GM19452 (cell line): ENCODE measurements around the gene HID1.
"Not testable (repeated sequence)": the region's sequence is repeated elsewhere in the genome, so short reads cannot be mapped to it uniquely, and the experiment has no call there.

Source experiments
- ATAC-seq: cut with Tn5 transposase; IDR thresholded peaks from one replicate; pipeline ENCODE4 v1.9.1; 2021; ENCODE audit not compliant: unreplicated experiment

HID1 gene

DNA sequence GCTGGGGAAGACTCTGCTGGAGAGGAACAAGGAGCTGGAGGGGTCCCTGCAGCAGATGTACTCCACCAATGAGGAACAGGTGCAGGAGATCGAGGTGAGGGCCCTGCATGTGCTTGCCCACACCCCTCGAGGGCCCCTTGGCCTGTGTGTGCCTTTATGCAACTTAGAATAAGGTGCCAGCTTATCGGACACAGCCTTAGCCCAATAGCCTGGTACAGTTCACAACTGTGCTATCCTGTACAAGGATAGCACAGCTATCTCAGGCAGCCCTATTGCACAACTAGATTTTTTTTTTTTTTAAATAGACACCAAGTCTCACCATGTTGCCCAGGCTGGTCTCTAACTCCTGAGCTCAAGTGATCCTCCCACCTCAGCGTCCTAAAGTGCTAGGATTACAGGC lies 27.0 kb upstream of the HID1 start:
- ATAC-seq = no peak

DNA sequence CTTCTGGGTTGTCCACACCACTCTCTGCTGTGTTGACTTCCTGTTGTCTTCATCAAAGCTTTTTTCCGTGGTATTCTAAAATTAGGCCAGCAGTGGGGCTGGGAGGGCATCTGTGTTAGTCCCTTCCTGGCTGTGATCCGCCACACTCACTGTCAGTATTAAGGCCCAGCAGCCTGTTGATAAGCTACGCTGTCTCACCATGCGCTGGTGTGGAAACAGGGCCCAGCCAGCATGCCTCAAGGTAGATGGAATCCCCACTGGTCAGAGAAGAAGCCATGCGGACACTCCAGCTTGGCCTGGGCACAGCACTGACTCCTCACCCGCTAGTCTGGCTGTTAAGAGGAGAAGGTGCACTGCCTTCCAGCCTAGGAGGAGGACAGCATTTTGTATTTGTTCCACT lies 26.2 kb upstream of the HID1 start:
- ATAC-seq = no peak

DNA sequence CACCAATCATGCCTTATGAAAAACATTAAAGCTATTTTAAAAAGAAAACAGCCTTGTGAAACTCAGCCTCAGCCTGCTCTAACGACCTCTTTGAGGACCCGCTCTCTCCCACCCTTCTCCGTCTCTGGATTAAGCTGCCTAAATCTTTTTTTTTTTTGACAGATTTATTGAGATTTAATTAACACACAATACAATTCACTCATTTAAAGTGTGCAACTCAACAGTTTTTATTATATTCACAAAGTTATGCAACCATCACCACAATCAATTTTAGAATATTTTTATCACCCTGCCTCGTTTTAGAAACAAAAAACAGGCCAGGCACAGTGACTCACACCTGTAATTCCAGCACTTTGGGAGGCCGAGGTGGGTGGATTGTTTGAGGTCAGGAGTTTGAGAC lies 23.3 kb upstream of the HID1 start:
- no peak for ATAC-seq

DNA sequence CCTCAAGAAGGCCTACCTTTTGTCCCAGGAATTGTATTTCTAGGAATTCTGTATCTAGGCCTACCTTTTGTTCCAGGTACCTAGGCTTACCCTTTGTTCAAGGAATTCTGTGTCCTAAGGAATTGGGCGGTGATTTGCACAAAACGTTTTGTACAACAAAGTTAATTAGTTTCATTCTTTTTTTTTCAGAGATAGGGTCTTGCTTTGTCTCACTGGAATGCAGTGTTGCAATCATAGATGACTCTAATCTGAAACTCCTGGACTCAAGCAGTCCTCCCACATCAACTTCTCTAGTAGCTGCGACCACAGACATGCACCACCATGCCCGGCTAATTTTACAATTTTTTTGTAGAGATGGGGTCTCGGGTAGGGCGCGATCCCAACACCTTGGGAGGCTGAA lies 21.9 kb upstream of the HID1 start:
- ATAC-seq = no peak

DNA sequence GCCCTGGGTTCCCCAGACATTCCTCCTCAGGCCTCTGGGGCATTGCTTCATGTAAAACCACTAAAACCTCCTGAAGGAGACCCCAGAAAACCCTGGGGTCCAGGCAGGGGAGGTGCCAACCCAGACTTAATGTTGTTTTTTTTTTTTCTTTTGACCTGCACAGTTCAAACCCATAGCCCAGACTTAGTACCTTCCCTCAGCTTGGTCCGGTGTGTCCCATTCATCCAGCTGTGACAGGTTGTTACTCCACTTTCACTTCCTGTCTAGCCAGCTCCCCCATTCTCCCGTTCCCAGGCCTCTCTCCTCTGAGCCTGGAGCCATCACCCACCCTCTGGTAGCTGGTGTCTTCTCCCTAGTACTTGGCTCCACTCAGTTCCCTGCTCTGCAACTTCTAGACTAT lies 19.7 kb upstream of the HID1 start:
- ATAC-seq = no peak

DNA sequence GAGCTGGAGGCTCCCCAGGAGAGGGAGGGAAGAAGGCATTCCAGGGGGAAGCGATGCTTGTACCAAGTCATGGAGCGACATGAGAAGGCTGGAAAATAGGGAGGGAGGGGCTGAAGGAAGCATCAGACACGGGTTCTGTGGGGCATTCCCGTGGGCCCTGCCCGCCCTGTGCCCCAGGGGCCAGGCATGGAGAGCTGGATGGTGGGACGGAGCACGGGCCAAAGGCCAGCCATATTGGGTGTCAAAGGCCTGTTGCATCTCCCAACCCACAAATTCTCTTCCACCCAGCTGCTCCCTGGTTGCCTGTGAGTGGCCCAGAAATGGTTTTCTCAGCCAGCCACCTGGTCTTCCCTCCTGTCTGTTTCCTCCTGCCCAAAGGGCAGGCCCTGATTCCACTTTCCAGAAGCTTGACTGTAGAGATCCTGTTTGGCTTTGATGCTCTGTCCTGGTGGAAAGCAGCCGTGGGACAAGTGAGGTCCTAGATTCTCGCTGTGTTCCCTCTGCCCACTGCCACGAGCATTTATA lies 18.1 kb upstream of the HID1 start:
- no peak for ATAC-seq

DNA sequence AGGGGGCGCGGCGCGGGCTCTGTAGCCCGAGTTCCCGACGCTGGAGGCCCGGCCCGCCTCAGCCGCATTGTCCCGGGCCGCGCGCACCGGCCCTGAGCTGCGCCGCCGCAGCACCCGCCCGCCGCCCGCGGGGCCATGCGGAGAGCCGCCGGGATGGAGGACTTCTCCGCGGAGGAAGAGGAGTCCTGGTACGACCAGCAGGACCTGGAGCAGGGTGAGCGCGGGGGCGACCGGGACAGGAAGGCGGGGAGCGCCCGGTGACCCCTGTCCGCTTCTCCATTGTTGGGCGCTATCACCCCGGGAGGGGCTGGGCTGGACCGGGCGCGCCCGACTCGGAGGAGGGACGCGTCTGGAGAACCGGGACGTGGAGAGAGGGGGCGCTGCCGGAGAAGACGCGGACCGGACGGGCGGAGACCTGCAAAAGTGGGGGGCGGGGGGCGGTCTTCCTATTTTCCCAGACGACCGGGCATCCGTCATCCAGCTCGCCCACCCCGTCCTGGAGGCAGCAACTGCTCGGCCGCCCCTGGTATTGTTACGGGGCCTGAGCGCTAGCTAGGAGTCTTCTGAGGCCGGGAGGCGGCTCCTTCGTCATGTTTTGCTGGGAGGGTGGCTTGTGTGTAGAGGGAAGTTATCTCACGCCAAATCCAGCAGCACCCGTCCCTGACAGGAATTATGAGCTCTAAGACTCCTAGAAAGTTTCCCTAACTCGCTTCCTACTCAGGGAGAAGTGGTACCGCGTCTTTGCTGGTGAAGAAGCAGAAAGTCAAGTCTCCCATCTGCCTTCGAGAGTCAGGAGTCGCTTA lies 15.6 kb upstream of the HID1 start:
- peak; percentile 23 for ATAC-seq

DNA sequence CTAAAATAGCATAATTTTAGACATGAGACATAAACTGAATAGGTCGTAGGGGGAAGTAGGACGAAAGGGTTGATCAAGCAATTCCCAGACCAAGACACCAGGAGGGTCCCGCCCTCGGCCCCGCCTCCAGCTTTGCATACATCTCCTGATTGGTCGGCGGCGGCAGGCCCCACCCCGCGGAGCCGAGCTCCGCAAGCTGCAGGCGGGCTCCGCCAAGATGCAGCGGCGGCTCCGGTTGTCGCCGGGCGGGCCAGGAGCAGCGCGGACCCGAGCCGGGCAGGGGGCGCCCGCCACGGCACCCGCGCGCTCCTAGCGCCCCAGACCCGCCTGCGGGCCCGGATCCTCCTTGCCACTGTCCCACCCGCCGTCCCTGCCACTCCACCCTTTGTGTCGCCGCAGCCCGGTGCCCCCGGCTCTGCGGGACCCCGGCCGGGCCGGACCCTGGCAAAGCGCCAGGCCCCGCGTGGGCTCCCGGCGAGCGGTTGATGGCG lies 14.9 kb upstream of the HID1 start, which contains the start of gene CDR2L:
Gene CDR2L, plus strand, starts transcription at position 215 of the 491 bp plus-strand sequence. CDS start 412 bp downstream, outside the sequence.
- peak; percentile 95 for ATAC-seq

DNA sequence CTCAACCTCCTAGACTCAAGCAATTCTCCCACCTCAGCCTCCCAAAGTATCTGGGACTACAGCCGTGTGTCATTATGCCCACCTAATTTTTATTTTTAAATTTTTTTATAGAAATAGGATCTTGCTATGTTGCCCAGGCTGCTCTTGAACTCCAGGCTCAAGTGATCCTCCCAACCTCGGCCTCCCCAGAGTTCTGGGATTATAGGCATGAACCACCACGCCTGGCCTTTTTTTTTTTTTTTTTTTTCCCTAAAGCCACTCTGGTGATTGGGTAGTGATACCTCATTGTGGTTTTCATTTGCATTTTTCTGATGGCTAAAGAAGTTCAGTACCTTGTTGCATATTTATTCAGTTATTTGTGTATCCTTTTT lies 13.6 kb upstream of the HID1 start:
- ATAC-seq = no peak

DNA sequence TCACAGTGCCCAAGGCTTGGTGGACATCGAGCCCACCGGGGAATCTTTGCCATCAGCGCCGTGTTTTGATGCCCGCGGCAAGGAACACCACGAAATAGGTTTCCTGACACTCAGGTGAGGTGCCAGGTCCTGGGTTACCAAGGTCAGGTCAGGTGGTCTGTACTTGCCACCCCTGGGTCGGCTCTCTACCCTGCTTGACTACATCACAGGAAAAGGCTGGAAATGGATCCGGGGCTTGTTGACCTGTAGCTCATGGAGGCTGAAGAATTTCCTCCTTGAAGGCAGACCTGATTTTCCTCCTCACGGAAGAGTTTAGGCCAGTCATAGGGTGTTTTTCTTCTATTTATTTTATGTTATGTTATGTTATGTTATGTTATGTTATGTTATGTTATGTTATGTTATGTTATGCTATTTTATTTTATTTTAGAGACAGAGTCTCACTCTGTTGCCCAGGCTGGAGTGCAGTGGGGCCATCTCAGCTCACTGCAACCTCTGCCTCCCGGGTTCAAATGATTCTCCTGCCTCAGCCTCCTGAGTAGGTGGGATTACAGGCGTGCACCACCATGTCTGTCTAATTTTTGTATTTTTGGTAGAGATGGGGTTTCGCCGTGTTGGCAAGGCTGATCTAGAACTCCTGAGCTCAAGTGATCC lies 10.2 kb upstream of the HID1 start:
- not testable (repeated sequence) for ATAC-seq

DNA sequence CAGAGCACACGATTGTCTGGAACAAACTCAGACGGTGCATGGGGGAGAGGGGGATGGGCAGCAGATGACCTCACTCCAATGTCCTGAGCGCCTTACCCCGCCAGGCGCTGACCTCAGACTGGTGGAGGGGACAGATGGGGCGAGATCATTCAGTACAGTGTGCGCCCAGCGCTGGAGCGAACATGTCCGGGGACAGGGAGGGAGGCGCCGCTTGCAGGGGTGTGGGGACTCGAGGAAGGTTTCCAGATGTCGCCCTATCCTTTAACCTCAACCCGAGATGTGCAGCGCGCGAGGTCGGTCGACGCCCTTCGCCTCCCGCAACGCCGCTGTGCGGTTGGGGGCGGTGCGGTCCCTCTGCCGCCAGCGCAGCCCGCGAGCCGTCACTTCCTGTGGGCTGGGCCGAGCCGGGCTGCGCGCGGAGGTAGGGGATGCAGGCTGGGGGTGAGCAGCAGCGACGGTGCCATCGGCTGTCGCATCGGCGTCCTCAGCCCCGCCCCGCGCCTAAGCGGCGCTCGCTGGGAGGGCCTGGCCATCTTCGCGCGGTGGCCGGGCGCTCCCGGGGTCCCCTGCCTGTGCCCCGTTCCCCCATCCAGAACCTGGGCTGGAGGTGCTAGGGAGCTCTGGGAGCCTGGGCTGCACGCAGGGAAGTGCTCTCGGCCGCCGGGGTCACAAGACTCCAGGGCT lies 9.6 kb upstream of the HID1 start:
- ATAC-seq = peak; percentile 60

DNA sequence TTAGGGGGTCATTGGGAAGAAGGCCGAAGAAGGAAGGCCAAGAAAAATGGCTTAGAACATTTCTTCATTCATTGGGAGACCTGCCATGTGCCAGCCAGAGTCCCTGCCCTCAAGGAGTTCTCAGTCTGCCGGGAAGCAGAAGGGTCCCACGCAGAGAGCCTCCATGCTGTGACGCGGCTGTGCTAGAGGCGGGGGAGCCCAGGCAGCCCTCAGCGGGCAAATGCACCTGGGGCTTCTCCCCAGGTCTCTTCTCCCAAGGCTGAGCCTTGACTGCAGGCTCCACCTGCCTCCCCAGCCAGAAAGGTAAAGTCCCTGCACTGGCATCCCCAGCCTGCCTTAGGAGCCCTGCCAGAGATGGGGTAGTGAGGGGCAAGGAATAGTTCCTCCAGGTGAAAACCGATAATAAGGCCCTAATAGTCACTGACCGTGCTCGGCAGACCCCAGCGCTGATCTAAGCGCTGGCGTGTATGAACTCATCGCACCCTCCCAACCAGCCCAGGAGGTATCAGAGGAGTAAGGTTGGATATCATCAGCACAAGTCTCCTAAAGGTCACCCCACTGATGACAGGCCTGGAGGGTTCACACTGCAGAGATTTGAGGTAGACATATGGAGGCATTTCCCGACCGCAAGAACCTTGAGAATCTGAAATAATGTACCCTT lies 8.9 kb upstream of the HID1 start:
- ATAC-seq = no peak

DNA sequence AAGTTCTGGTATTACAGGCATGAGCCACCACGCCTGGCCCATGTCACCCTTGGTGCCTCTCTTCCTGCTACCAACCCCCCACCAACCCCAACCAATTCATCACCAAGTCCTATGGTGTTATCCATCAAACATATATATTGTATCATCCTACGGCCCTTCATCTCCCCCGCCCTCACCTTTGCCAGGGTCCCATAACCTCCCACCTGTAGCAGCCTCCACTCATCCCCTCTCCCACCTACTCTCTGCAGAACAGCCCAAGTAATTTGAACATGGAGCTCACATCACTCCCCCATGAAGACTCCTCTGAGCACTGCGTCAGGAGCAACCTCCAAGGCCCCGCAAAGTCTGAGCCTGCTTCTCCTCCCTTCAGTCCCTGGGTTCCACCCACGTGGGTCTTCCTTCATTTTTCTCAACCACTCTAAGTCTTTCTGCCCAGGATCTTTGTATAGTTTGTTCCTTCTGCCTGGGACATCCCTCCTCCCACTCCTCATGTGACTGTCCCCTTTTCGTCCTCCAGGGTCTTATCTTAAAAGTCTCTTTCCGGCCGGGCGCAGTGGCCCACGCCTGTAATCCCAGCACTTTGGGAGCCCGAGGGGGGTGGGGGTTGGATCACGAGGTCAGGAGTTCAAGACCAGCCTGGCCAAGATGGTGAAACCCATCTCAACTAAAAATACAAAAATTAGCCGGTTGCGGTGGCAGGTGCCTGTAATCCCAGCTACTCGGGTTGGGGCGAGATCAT lies 7.0 kb upstream of the HID1 start:
- ATAC-seq = no peak

DNA sequence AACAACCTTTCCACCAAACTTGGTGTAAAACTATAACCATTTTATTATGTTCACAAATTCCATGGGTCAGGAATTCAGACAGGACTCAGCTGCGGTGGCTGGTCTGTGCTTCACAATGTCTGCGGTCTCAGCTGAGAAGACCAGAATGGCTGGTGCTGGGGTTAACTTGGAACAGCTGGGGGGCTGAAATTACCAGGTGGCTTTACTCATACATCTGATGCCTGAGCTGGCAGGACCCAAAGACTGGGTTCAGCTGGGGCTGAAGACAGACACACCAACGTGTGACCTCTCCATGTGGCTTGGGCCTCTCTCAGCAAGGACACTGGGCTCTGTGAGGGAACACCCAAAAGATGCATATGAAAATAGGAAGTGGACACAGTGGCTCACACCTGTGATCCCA lies 5.7 kb upstream of the HID1 start:
- ATAC-seq = no peak

DNA sequence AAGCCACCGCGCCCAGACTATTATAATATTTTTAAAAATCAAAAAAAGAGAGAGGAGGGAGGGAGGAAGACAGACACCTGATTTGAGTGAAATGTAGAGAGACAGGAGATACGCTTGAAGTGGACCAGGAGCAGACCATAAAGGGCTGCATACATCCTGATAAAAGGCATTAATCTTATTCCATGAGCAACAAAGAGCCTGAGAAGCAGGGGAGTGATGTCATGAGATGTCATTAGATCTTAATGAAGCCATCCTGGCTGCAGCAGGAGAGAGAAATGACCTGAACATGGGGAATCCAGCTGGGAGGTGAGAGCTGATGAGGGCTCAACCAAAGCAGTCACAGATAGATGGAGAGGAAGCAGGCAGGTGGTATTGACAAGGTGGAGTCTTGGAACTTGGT lies 5.2 kb upstream of the HID1 start:
- no peak for ATAC-seq

DNA sequence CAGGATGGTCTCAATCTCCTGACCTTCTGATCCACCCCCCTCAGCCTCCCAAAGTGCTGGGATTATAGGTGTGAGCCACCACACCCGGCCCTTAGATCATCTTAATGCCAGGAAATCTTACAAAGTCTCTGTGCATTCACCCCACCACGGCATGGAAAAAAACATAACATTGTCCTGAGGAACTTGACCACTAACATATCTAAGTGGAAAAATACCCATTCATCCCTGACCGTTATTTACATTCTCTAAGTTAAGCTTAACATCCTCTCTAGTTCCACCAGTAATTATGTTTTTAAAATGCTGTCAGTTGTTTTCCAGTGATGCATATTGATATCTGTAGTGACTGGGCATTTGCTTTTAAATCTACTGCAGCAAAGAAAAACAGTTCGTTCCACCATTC lies 3.4 kb upstream of the HID1 start:
- ATAC-seq = no peak

DNA sequence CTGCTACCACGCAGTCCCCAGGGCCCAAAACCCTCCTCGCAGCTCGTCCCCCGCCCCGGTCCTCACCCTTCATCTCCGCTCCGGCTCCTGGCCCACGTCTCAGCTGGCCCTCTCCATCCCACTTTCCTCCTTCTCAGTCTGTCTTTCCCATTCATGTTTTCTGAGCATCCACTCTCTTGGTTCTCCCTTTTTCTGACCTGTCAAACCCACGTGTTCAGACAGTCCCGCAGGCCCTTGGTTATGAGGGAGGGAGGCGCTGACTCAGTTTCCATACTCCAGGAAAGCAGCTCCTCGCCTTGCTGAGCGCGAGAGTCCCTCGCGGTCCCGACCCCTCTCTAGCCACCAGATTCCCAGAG lies 392 bp upstream of the HID1 start:
- no peak for ATAC-seq

DNA sequence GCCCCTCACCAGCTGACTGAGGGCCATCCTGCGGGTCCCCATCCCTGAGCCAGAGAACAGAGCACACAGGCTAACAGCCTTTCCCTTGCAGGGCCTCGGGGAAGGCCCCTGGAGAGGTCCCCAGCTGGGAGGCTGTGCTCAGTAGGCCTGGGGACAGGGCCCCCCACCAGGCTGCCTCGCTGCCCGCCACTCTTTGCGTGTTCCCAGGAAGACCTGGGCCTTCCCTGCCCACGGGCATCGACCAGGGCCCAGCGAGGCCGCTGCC lies 785 bp downstream of the HID1 start:
- no peak for ATAC-seq

DNA sequence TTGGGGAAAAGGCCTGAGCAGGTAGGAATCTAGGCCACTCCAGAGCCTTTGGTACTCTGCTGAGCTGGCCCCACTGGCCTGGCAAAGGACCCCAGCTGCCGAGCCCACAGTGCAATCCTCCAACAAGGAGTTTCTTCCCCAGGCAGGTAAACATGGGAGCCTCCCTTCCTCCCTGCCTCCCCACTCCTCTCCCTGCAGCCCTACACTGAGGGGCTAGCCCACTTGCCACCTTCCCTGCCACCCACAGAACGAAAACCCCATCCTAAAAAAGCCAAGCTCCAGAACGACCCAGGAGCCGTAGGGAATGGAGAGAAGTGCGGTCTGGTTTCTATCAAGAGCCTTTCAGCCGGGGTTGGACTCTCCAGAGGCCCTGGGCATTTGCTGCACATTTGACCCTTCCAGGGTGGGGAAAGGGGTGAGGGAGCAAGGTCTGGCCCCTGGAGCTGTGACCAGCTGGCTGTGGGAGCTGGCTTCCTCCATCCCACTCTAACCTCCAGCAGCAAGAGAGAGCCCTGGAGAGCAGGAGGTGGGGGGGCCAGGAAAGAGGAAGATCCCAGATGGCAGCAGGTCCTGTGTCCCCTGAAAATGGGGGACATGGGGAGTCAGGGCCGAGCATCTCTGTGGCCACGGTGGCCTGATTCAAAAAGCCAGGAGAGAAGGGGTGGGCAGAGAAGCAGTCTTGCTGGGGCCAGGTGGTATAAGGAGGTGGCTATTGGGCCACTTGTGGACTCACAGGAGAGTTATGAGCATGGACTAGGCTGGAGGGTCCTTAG lies 1.3 kb downstream of the HID1 start:
- ATAC-seq = no peak

DNA sequence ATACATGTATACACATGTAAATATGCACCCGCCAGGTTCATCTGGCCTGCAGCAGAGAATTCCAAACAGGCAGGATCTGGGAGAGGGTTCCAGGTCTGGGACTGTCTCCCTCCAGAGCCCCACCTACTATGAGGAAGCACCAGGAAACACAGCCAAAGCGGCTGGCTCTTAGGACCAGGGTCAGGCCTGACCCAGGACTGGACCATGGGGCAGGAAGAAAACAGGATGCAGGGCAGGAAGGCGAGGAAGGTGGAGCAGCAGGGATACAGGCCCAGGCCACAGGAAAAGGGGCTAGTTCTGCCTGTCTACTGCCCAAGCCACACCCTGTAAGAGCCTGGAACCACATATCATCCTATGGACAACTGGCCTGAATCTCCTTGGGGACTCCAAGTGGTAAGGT lies 2.2 kb downstream of the HID1 start:
- ATAC-seq = no peak
